ENCODE results near the gene SFI1. TPM values are rescaled to one million over a fixed set of nuclear protein-coding genes. Genes with fewer than 3 reads are reported as not detected.

SFI1 gene
- total RNA-seq, 3 donors from 2014 or later (not counting 1 experiment from before 2014, with no cell fraction given): 208 to 225 (median 217) TPM

GRCh38 chr22:31489632-31490495 lies 6.5 kb upstream of the SFI1 start, which contains the start of gene EIF4ENIF1:
EIF4ENIF1 (minus strand) TSS chr22:31489842; CDS start chr22:31488718, 1,124 bp downstream.
- Mint-ChIP-seq H3K4me3 (peak within 1 kb of the TSS; percentile 97), H3K27ac (peak within 1 kb of the TSS; percentile 95 to 97), H3K36me3 (no peaks in the 10 kb centered on the region), H3K27me3 (ENCODE audit: low read depth in 2 of 2) (no peaks in the 10 kb centered on the region), H3K4me1 (peaks cover 26% of the 10 kb centered on the region in 2 donors), H3K9me3 (no peaks in the 10 kb centered on the region)
- Histone ChIP-seq H3K4me1 (ENCODE audit: control insufficient read depth, insufficient read depth, low read length) (peaks cover 19% of the 10 kb centered on the region), H3K27me3 (ENCODE audit: control insufficient read depth, insufficient read depth, low read length) (no peaks in the 10 kb centered on the region), H3K9me3 (ENCODE audit: control insufficient read depth, insufficient read depth, low read length) (no peaks in the 10 kb centered on the region), H3K36me3 (ENCODE audit: control insufficient read depth, insufficient read depth, low read length) (peaks cover 12% of the 10 kb centered on the region), H3K27ac (ENCODE audit: low read length) (peak within 1 kb of the TSS; percentile 96), H3K4me3 (ENCODE audit: low read length) (peak within 1 kb of the TSS; percentile 91)
- no peak for TF ChIP-seq CTCF (IDR thresholded peaks at IDR 0.05)
- under 1% methylated on average over 100 of the region's 100 CpGs for WGBS (ENCODE audit: insufficient coverage)
- ATAC-seq (peak; percentile 82 to 90 (median 84)), DNase-seq (peak; percentile 78 to 90)
- intact Hi-C loops (cut with micrococcal nuclease): loop anchor here (5.0 to 10.0 kb wide), 2 partner anchors 37 to 145 kb away; partner anchors contain the start of gene PATZ1

- Mint-ChIP-seq H3K9me3 (no peaks in the 10 kb centered on the region), H3K4me1 (peaks cover 21 to 22% of the 10 kb centered on the region in 2 donors), H3K27me3 (ENCODE audit: low read depth in 2 of 2) (no peaks in the 10 kb centered on the region), H3K4me3 (peak overlapping the region; percentile 97), H3K36me3 (no peaks in the 10 kb centered on the region), H3K27ac (peak overlapping the region; percentile 95 to 97)
- peaks cover 6% of the 10 kb centered on the region for H3K36me3 ChIP-seq (ENCODE audit: control insufficient read depth, insufficient read depth, low read length)
- DNase-seq (peak; percentile 41 to 85), ATAC-seq (peak; percentile 46 to 80 (median 51))
- H3K27ac ChIP-seq (ENCODE audit: low read length): peak overlapping the region; percentile 96
- 0% methylated on average over 15 of the region's 15 CpGs for WGBS (ENCODE audit: insufficient coverage)
- no peak for TF ChIP-seq CTCF (IDR thresholded peaks at IDR 0.05)
- peak overlapping the region; percentile 91 for H3K4me3 ChIP-seq (ENCODE audit: low read length)
- no peaks in the 10 kb centered on the region for H3K27me3 ChIP-seq (ENCODE audit: control insufficient read depth, insufficient read depth, low read length)
- intact Hi-C loops (cut with micrococcal nuclease): loop anchor here (5.0 to 10.0 kb wide), 2 partner anchors 37 to 146 kb away; partner anchors contain the start of gene PATZ1
- no peaks in the 10 kb centered on the region for H3K9me3 ChIP-seq (ENCODE audit: control insufficient read depth, insufficient read depth, low read length)
- H3K4me1 ChIP-seq (ENCODE audit: control insufficient read depth, insufficient read depth, low read length): peaks cover 24% of the 10 kb centered on the region
These were observed 5.8 kb upstream of the SFI1 start for GRCh38 chr22:31490496-31490925.

- Histone ChIP-seq H3K4me3 (ENCODE audit: low read length) (no peak overlapping the region), H3K27ac (ENCODE audit: low read length) (peak overlapping the region; percentile 96), H3K4me1 (ENCODE audit: control insufficient read depth, insufficient read depth, low read length) (peaks cover 25% of the 10 kb centered on the region), H3K27me3 (ENCODE audit: control insufficient read depth, insufficient read depth, low read length) (no peaks in the 10 kb centered on the region), H3K36me3 (ENCODE audit: control insufficient read depth, insufficient read depth, low read length) (peaks cover 6% of the 10 kb centered on the region), H3K9me3 (ENCODE audit: control insufficient read depth, insufficient read depth, low read length) (no peaks in the 10 kb centered on the region)
- peak overlapping the region; percentile 97 for H3K4me3 Mint-ChIP-seq
- no peaks in the 10 kb centered on the region for H3K36me3 Mint-ChIP-seq
- WGBS (ENCODE audit: insufficient coverage): 85% methylated on average over 5 of the region's 8 CpGs
- H3K9me3 Mint-ChIP-seq: no peaks in the 10 kb centered on the region
- TF ChIP-seq CTCF (IDR thresholded peaks at IDR 0.05): no peak
- peaks cover 21 to 22% of the 10 kb centered on the region in 2 donors for H3K4me1 Mint-ChIP-seq
- ATAC-seq: no peak
- intact Hi-C loops (cut with micrococcal nuclease): loop anchor here (5.0 to 10.0 kb wide), 2 partner anchors 36 to 147 kb away; partner anchors contain the start of gene PATZ1
- no peaks in the 10 kb centered on the region for H3K27me3 Mint-ChIP-seq (ENCODE audit: low read depth in 2 of 2)
- no peak for DNase-seq
- peak overlapping the region; percentile 95 to 97 for H3K27ac Mint-ChIP-seq
These were observed 4.9 kb upstream of the SFI1 start for GRCh38 chr22:31491218-31491962.

All from natural killer cell (primary cell).